ENCODE measurements around the gene MAPRE2.

Gene MAPRE2

DNA sequence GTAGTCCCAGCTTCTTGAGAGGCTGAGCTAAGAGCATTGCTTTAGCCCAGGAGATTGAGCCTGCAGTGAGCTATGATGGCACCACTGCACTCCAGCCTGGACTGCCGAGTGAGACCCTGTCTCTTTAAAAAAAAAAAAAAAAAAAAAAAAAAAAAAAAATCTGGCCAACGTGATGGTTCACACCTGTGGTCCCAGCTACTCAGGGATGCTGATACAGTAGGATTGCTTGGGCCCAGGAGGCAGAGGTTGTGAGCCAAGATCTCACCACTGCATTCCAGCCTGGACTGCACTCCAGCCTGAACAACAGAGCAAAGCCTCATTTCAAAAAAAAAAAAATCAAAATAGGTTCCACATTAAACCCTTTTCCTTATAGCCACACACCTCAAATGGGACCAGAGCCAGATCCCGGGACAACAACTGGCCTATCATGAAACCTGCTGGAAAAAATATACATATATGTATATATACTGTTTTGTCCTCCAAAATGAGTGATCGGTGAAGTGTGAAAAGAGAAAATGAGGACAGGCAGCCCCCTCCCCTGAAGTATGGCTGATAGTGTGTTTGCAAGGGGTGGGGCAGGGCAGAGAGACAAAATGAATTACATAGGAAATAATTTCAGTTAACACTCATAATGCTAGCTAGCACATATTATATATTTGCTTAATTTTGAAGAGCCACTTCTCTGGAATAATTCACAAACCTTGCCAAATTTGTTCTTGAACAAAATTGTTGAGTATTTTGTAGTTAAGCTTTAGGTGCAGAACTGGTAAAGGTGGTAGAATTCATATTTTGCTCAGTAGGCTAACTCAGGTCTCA, 22.9 kb downstream of the MAPRE2 start:
- Histone ChIP-seq H3F3A (ENCODE audit: insufficient read depth, low read length) (no peaks in the 10 kb centered on the region), H3K27ac (ENCODE audit: low read length) (no peak overlapping the region), H3K9me2 (replicated peaks; ENCODE audit: insufficient read depth, low read length) (no peaks in the 10 kb centered on the region), H3K9ac (ENCODE audit: low read length) (no peak overlapping the region), H3K4me2 (ENCODE audit: low read depth, low read length) (no peak overlapping the region), H3K79me2 (ENCODE audit: low read length) (no peaks in the 10 kb centered on the region), H4K20me1 (ENCODE audit: insufficient read depth, low read length) (no peaks in the 10 kb centered on the region), H3K27me3 (replicated peaks; ENCODE audit: insufficient read depth, low read length) (no peaks in the 10 kb centered on the region), H3K36me3 (replicated peaks; ENCODE audit: insufficient read depth, low read length) (no peaks in the 10 kb centered on the region), H3K9me3 (replicated peaks; ENCODE audit: insufficient read depth, low read length) (no peaks in the 10 kb centered on the region), H3K4me1 (ENCODE audit: low read length) (no peaks in the 10 kb centered on the region), H3K4me3 (ENCODE audit: low read length) (no peak overlapping the region), H2AFZ (ENCODE audit: low read length) (no peak overlapping the region)
- no peak for DNase-seq
- TF ChIP-seq EZH2phosphoT487 (IDR thresholded peaks at IDR 0.05; ENCODE audit: low read length), result no peak
- no peak for TF ChIP-seq EZH2 (optimal IDR thresholded peaks at IDR 0.05; ENCODE audit: low read depth, low read length)
- TF ChIP-seq, protein P1, sequence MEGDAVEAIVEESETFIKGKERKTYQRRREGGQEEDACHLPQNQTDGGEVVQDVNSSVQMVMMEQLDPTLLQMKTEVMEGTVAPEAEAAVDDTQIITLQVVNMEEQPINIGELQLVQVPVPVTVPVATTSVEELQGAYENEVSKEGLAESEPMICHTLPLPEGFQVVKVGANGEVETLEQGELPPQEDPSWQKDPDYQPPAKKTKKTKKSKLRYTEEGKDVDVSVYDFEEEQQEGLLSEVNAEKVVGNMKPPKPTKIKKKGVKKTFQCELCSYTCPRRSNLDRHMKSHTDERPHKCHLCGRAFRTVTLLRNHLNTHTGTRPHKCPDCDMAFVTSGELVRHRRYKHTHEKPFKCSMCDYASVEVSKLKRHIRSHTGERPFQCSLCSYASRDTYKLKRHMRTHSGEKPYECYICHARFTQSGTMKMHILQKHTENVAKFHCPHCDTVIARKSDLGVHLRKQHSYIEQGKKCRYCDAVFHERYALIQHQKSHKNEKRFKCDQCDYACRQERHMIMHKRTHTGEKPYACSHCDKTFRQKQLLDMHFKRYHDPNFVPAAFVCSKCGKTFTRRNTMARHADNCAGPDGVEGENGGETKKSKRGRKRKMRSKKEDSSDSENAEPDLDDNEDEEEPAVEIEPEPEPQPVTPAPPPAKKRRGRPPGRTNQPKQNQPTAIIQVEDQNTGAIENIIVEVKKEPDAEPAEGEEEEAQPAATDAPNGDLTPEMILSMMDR (IDR thresholded peaks at IDR 0.05; ENCODE audit: low read length), result no peak

DNA sequence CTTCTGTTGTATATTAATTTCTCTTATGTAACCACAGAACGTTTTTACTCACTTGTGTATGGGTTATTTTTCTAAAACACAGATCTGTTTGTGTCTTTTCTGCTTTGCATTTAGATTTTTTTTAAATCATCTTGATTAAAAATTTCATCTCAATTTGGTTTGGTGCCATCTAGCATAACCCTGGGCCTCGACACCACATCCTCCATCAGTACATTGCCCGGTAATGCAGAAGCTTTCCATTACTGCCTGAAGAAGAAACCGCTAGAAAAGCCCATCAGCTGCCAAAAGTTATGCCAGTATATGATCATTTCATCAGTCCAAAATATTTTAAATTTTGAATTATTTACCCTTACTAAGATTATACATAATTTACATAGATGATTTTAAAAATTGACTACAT, 26.2 kb downstream of the MAPRE2 start:
- Histone ChIP-seq H2AFZ (ENCODE audit: low read length) (no peak overlapping the region), H3K9ac (ENCODE audit: low read length) (no peak overlapping the region), H3K4me1 (ENCODE audit: low read length) (no peaks in the 10 kb centered on the region), H3K9me2 (replicated peaks; ENCODE audit: insufficient read depth, low read length) (no peaks in the 10 kb centered on the region), H3K9me3 (replicated peaks; ENCODE audit: insufficient read depth, low read length) (no peaks in the 10 kb centered on the region), H4K20me1 (ENCODE audit: insufficient read depth, low read length) (no peaks in the 10 kb centered on the region), H3F3A (ENCODE audit: insufficient read depth, low read length) (no peaks in the 10 kb centered on the region), H3K27me3 (replicated peaks; ENCODE audit: insufficient read depth, low read length) (no peaks in the 10 kb centered on the region), H3K4me2 (ENCODE audit: low read depth, low read length) (no peak overlapping the region), H3K36me3 (replicated peaks; ENCODE audit: insufficient read depth, low read length) (no peaks in the 10 kb centered on the region), H3K79me2 (ENCODE audit: low read length) (no peaks in the 10 kb centered on the region), H3K27ac (ENCODE audit: low read length) (no peak overlapping the region), H3K4me3 (ENCODE audit: low read length) (no peak overlapping the region)
- no peak for DNase-seq
- TF ChIP-seq EZH2phosphoT487 (IDR thresholded peaks at IDR 0.05; ENCODE audit: low read length) (no peak), EZH2 (optimal IDR thresholded peaks at IDR 0.05; ENCODE audit: low read depth, low read length) (no peak)
- TF ChIP-seq, protein P1 (IDR thresholded peaks at IDR 0.05; ENCODE audit: low read length), result no peak

DNA sequence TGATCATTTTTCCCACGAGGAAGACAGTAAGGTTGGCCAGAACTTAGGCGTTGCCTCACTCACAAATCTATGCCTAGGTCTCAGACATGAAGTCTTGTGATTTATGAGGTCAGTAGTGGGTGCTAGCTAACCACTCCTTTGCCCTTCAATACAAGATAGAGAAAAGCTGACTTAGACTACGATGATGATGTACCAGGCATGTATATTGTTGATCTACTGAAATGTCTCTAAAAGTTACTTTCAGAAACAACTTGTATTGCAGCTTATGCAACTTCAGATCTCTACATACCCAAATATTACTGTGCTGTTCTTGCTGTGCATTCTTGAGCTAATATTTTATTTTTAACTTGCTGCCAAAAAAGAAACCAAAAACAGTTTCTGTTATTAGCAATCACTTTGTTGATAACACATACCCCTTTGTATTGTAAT, 30.6 kb downstream of the MAPRE2 start:
- Histone ChIP-seq H3K27ac (ENCODE audit: low read length) (no peak overlapping the region), H3K4me3 (ENCODE audit: low read length) (no peak overlapping the region), H3K4me2 (ENCODE audit: low read depth, low read length) (no peak overlapping the region), H3K9ac (ENCODE audit: low read length) (no peak overlapping the region), H3K9me3 (replicated peaks; ENCODE audit: insufficient read depth, low read length) (no peaks in the 10 kb centered on the region), H3F3A (ENCODE audit: insufficient read depth, low read length) (no peaks in the 10 kb centered on the region), H3K27me3 (replicated peaks; ENCODE audit: insufficient read depth, low read length) (no peaks in the 10 kb centered on the region), H3K79me2 (ENCODE audit: low read length) (no peaks in the 10 kb centered on the region), H3K4me1 (ENCODE audit: low read length) (no peaks in the 10 kb centered on the region), H4K20me1 (ENCODE audit: insufficient read depth, low read length) (no peaks in the 10 kb centered on the region), H2AFZ (ENCODE audit: low read length) (no peak overlapping the region), H3K36me3 (replicated peaks; ENCODE audit: insufficient read depth, low read length) (no peaks in the 10 kb centered on the region), H3K9me2 (replicated peaks; ENCODE audit: insufficient read depth, low read length) (no peaks in the 10 kb centered on the region)
- no peak for DNase-seq
- TF ChIP-seq, protein P1 (IDR thresholded peaks at IDR 0.05; ENCODE audit: low read length), result no peak
- no peak for TF ChIP-seq EZH2 (optimal IDR thresholded peaks at IDR 0.05; ENCODE audit: low read depth, low read length)
- no peak for TF ChIP-seq EZH2phosphoT487 (IDR thresholded peaks at IDR 0.05; ENCODE audit: low read length)
